Measurements from ENCODE around the gene ZNF146. TPM values are rescaled to one million over a fixed set of nuclear protein-coding genes. Genes with fewer than 3 reads are reported as not detected.
"Not testable (repeated sequence)": the region's sequence is repeated elsewhere in the genome, so short reads cannot be mapped to it uniquely, and the experiment has no call there.

Gene ZNF146
- total and polyA plus RNA-seq, 3 experiments from 2014 or later = 80.6 to 129 (median 122) TPM

- Mint-ChIP-seq H3K36me3 (peaks cover 0 to 20% (median 5%) of the 10 kb centered on the region in 3 donors), H3K27ac (no peak overlapping the region), H3K9me3 (peaks cover 0 to 47% (median 21%) of the 10 kb centered on the region in 5 donors), H3K4me3 (no peak overlapping the region), H3K4me1 (no peaks in the 10 kb centered on the region), H3K27me3 (peaks cover 0 to 5% of the 10 kb centered on the region in 2 donors)
- Histone ChIP-seq H3K9me3 (ENCODE audit: low read length) (no peaks in the 10 kb centered on the region), H3K27ac (ENCODE audit: low read depth, low read length) (no peak overlapping the region), H3K36me3 (ENCODE audit: insufficient read depth, low read length) (no peaks in the 10 kb centered on the region), H3K27me3 (ENCODE audit: insufficient read depth, low read length, poor library complexity, severe bottlenecking) (no peaks in the 10 kb centered on the region), H3K4me1 (ENCODE audit: insufficient read depth, low read length) (no peaks in the 10 kb centered on the region), H3K4me3 (ENCODE audit: low read length) (no peak overlapping the region)
- CTCF ChIA-PET = no interaction called here
- no peak for DNase-seq
- POLR2A ChIA-PET = no interaction called here
These were observed 52.3 kb downstream of the ZNF146 start for GRCh38 chr19:36267061-36267845.

GRCh38 chr19:36268081-36268480 lies 53.2 kb downstream of the ZNF146 start:
- CTCF ChIA-PET; H3K4me1 ChIP-seq (ENCODE audit: insufficient read depth, low read length); H3K27me3 ChIP-seq (ENCODE audit: insufficient read depth, low read length, poor library complexity, severe bottlenecking); H3K27ac Mint-ChIP-seq; POLR2A ChIA-PET; H3K9me3 ChIP-seq (ENCODE audit: low read length); H3K4me3 Mint-ChIP-seq; H3K4me3 ChIP-seq (ENCODE audit: low read length); H3K36me3 ChIP-seq (ENCODE audit: insufficient read depth, low read length); H3K27ac ChIP-seq (ENCODE audit: low read depth, low read length); DNase-seq; H3K4me1 Mint-ChIP-seq; H3K27me3 Mint-ChIP-seq: not testable (repeated sequence)
- H3K36me3 Mint-ChIP-seq = peaks cover 0 to 19% (median 5%) of the 10 kb centered on the region in 3 donors
- H3K9me3 Mint-ChIP-seq = peaks cover 0 to 41% (median 20%) of the 10 kb centered on the region in 5 donors

GRCh38 chr19:36268591-36268990 lies 53.7 kb downstream of the ZNF146 start:
- CTCF ChIA-PET, POLR2A ChIA-PET: not testable (repeated sequence)

GRCh38 chr19:36269295-36269694 lies 54.4 kb downstream of the ZNF146 start:
- H3K36me3 ChIP-seq (ENCODE audit: insufficient read depth, low read length); H3K36me3 Mint-ChIP-seq; H3K9me3 ChIP-seq (ENCODE audit: low read length); H3K4me1 Mint-ChIP-seq; H3K27ac ChIP-seq (ENCODE audit: low read depth, low read length); H3K4me3 ChIP-seq (ENCODE audit: low read length); H3K27ac Mint-ChIP-seq; H3K4me3 Mint-ChIP-seq; H3K27me3 ChIP-seq (ENCODE audit: insufficient read depth, low read length, poor library complexity, severe bottlenecking); CTCF ChIA-PET; H3K27me3 Mint-ChIP-seq; POLR2A ChIA-PET; DNase-seq; H3K4me1 ChIP-seq (ENCODE audit: insufficient read depth, low read length): not testable (repeated sequence)
- peaks cover 0 to 29% (median 15%) of the 10 kb centered on the region in 5 donors for H3K9me3 Mint-ChIP-seq

More at GRCh38 chr19:36268591-36268990, 53.7 kb downstream of the ZNF146 start:
- not testable (repeated sequence) for H3K27me3 ChIP-seq (ENCODE audit: insufficient read depth, low read length, poor library complexity, severe bottlenecking); H3K27ac Mint-ChIP-seq; H3K36me3 ChIP-seq (ENCODE audit: insufficient read depth, low read length); H3K4me3 ChIP-seq (ENCODE audit: low read length); H3K27me3 Mint-ChIP-seq; H3K4me3 Mint-ChIP-seq; H3K9me3 ChIP-seq (ENCODE audit: low read length); H3K4me1 Mint-ChIP-seq; H3K4me1 ChIP-seq (ENCODE audit: insufficient read depth, low read length); H3K27ac ChIP-seq (ENCODE audit: low read depth, low read length)
- H3K9me3 Mint-ChIP-seq = peaks cover 0 to 36% (median 19%) of the 10 kb centered on the region in 5 donors
- peak in 1 of 5 donors; percentile 70 for DNase-seq
- H3K36me3 Mint-ChIP-seq = peaks cover 0 to 14% (median 5%) of the 10 kb centered on the region in 3 donors

Other genes with a start within 250 kb of the ZNF146 start
- 10 to 100 TPM; 21.0 to 21.9 TPM for gene SDHAF1, start 219.9 kb upstream of the ZNF146 start, total RNA-seq
- gene SDHAF1, start 219.9 kb upstream of the ZNF146 start, polyA plus RNA-seq = 54.2 TPM
- 1 to 10 TPM; 1.2 to 1.9 TPM for gene SYNE4, start 206.3 kb upstream of the ZNF146 start, total RNA-seq
- gene SYNE4, start 206.3 kb upstream of the ZNF146 start, polyA plus RNA-seq = not detected
- gene ALKBH6, start 200.9 kb upstream of the ZNF146 start, total RNA-seq = 10 to 100 TPM; 37.2 to 41.3 TPM
- 21.2 TPM for gene ALKBH6, start 200.9 kb upstream of the ZNF146 start, polyA plus RNA-seq
- under 1 TPM; 0.29 to 0.33 TPM for gene CLIP3, start 182.2 kb upstream of the ZNF146 start, total RNA-seq
- gene CLIP3, start 182.2 kb upstream of the ZNF146 start, polyA plus RNA-seq = 0.39 TPM
- 1 to 10 TPM; 1.3 to 1.9 TPM for gene THAP8, start 160.8 kb upstream of the ZNF146 start, total RNA-seq
- gene THAP8, start 160.8 kb upstream of the ZNF146 start, polyA plus RNA-seq = 8.5 TPM
- gene WDR62, start 160.2 kb upstream of the ZNF146 start, total RNA-seq = 10 to 100 TPM; 15.7 to 15.8 TPM
- gene WDR62, start 160.2 kb upstream of the ZNF146 start, polyA plus RNA-seq = 0.37 TPM
- gene OVOL3, start 104.0 kb upstream of the ZNF146 start, total RNA-seq = not detected
- not detected for gene OVOL3, start 104.0 kb upstream of the ZNF146 start, polyA plus RNA-seq
- gene POLR2I, start 100.2 kb upstream of the ZNF146 start, total RNA-seq = 100 to 1,000 TPM; 118 to 131 TPM
- gene POLR2I, start 100.2 kb upstream of the ZNF146 start, polyA plus RNA-seq = 159 TPM
- 100 to 1,000 TPM; 135 to 137 TPM for gene TBCB, start 99.6 kb upstream of the ZNF146 start, total RNA-seq
- 261 TPM for gene TBCB, start 99.6 kb upstream of the ZNF146 start, polyA plus RNA-seq
- gene CAPNS1, start 75.0 kb upstream of the ZNF146 start, total RNA-seq = 100 to 1,000 TPM; 415 to 432 TPM
- 167 TPM for gene CAPNS1, start 75.0 kb upstream of the ZNF146 start, polyA plus RNA-seq
- not detected for gene COX7A1, start 62.7 kb upstream of the ZNF146 start, total RNA-seq
- not detected for gene COX7A1, start 62.7 kb upstream of the ZNF146 start, polyA plus RNA-seq
- 1 to 10 TPM; 2.1 to 2.5 TPM for gene ZNF565, start 441 bp upstream of the ZNF146 start, total RNA-seq
- gene ZNF565, start 441 bp upstream of the ZNF146 start, polyA plus RNA-seq = 6.4 TPM
- gene ZFP14, start 164.1 kb downstream of the ZNF146 start, total RNA-seq = 1 to 10 TPM; 2.1 to 3.9 TPM
- 4.5 TPM for gene ZFP14, start 164.1 kb downstream of the ZNF146 start, polyA plus RNA-seq
- gene ZFP82, start 203.5 kb downstream of the ZNF146 start, total RNA-seq = 1 to 10 TPM; 4.9 to 6.2 TPM
- gene ZFP82, start 203.5 kb downstream of the ZNF146 start, polyA plus RNA-seq = 12.8 TPM

All from CD8-positive, alpha-beta memory T cell (primary cell).